Stimulated activated naive B cell treated with anti-CD40 and anti-IgM and Interleukin-4, amounts not matched to agents 10 μg/mL and 1 μg/mL and 100 μg/mL, for 72 hours (primary cell): Measurements from ENCODE around the gene TBX20.
A peak's percentile ranks its signal among the peaks of the same experiment; 100 is the strongest.

Experiments used
- ATAC-seq, 2 donors: fragments of 150-1000 bp; cut with Tn5 transposase; replicated peaks; 2 replicates each; pipeline ENCODE4 v1.10.0; 2021; ENCODE audit warnings: moderate library complexity in 1 of 2
- DNase-seq: peaks from one replicate; pipeline ENCODE4 v3.0.0; 2021
- H3K27ac Mint-ChIP-seq: one replicate; pipeline ENCODE4 v1.8.0; 2022; ENCODE audit warnings: mild to moderate bottlenecking, mixed read lengths
- H3K27me3 Mint-ChIP-seq, 2 donors: one replicate each; pipeline ENCODE4 v1.8.0; 2022; ENCODE audit warnings: mixed read lengths in 2 of 2
- H3K36me3 Mint-ChIP-seq, 2 donors: one replicate each; pipeline ENCODE4 v1.8.0; 2022; ENCODE audit warnings: mixed read lengths in 2 of 2, mild to moderate bottlenecking in 1 of 2
- H3K4me1 Mint-ChIP-seq, 2 donors: one replicate each; pipeline ENCODE4 v1.8.0; 2022; ENCODE audit warnings: mixed read lengths in 2 of 2, mild to moderate bottlenecking in 1 of 2
- H3K4me3 Mint-ChIP-seq, 2 donors: one replicate each; pipeline ENCODE4 v1.8.0; 2022; ENCODE audit warnings: mild to moderate bottlenecking in 2 of 2, mixed read lengths in 2 of 2, moderate library complexity in 1 of 2
- H3K9me3 Mint-ChIP-seq, 2 donors: one replicate each; pipeline ENCODE4 v1.8.0; 2022; ENCODE audit warnings: mixed read lengths in 2 of 2, mild to moderate bottlenecking in 1 of 2

TBX20 gene

GRCh38 chr7:35253710-35254495, at the start of gene TBX20:
Gene TBX20, minus strand, starts transcription at chr7:35254100. Its CDS starts 480 bp downstream, at chr7:35253620.
- Mint-ChIP-seq H3K4me3 (peak within 1 kb of the TSS; percentile 70 to 75), H3K27me3 (peaks cover 60 to 77% of the 10 kb centered on the region in 2 donors), H3K27ac (peak within 1 kb of the TSS; percentile 88), H3K4me1 (peaks cover 11 to 17% of the 10 kb centered on the region in 2 donors), H3K36me3 (peaks cover 3 to 8% of the 10 kb centered on the region in 2 donors), H3K9me3 (peaks cover 0 to 1% of the 10 kb centered on the region in 2 donors)
- ATAC-seq: peak; percentile 57 to 67
- DNase-seq: no peak

GRCh38 chr7:35289376-35289775, 35.5 kb upstream of the TBX20 start:
- no peak overlapping the region for H3K27ac Mint-ChIP-seq
- ATAC-seq: no peak
- peaks cover 0 to 4% of the 10 kb centered on the region in 2 donors for H3K36me3 Mint-ChIP-seq
- H3K4me1 Mint-ChIP-seq: no peaks in the 10 kb centered on the region
- DNase-seq: no peak
- H3K9me3 Mint-ChIP-seq: peaks cover 4% of the 10 kb centered on the region in 2 donors
- H3K4me3 Mint-ChIP-seq: no peak overlapping the region
- peaks cover 9 to 19% of the 10 kb centered on the region in 2 donors for H3K27me3 Mint-ChIP-seq

- H3K9me3 Mint-ChIP-seq: peaks cover 0 to 2% of the 10 kb centered on the region in 2 donors
- ATAC-seq: no peak
- no peaks in the 10 kb centered on the region for H3K4me1 Mint-ChIP-seq
- H3K36me3 Mint-ChIP-seq: peaks cover 0 to 2% of the 10 kb centered on the region in 2 donors
- no peak overlapping the region for H3K27ac Mint-ChIP-seq
- DNase-seq: no peak
- H3K4me3 Mint-ChIP-seq: no peak overlapping the region
- H3K27me3 Mint-ChIP-seq: peaks cover 17 to 26% of the 10 kb centered on the region in 2 donors
These were observed 33.1 kb upstream of the TBX20 start for GRCh38 chr7:35286986-35287385.

- Mint-ChIP-seq H3K9me3 (peaks cover 0 to 2% of the 10 kb centered on the region in 2 donors), H3K36me3 (peaks cover 0 to 2% of the 10 kb centered on the region in 2 donors), H3K27me3 (peaks cover 19 to 29% of the 10 kb centered on the region in 2 donors), H3K27ac (no peak overlapping the region), H3K4me1 (no peaks in the 10 kb centered on the region), H3K4me3 (no peak overlapping the region)
- ATAC-seq (no peak), DNase-seq (no peak)
These were observed 32.5 kb upstream of the TBX20 start for GRCh38 chr7:35286422-35286821.

GRCh38 chr7:35285799-35286198, 31.9 kb upstream of the TBX20 start:
- Mint-ChIP-seq H3K27me3 (peaks cover 23 to 29% of the 10 kb centered on the region in 2 donors), H3K36me3 (peaks cover 0 to 2% of the 10 kb centered on the region in 2 donors), H3K4me3 (no peak overlapping the region), H3K9me3 (peaks cover 0 to 2% of the 10 kb centered on the region in 2 donors), H3K4me1 (no peaks in the 10 kb centered on the region), H3K27ac (no peak overlapping the region)
- DNase-seq (no peak), ATAC-seq (no peak)

- Mint-ChIP-seq H3K4me1 (no peaks in the 10 kb centered on the region), H3K27me3 (peaks cover 36 to 43% of the 10 kb centered on the region in 2 donors)
These were observed 27.0 kb upstream of the TBX20 start for GRCh38 chr7:35280902-35281301.

GRCh38 chr7:35277359-35277758, 23.5 kb upstream of the TBX20 start:
- ATAC-seq (no peak), DNase-seq (no peak)
- H3K9me3 Mint-ChIP-seq: no peaks in the 10 kb centered on the region
- no peaks in the 10 kb centered on the region for H3K4me1 Mint-ChIP-seq
- peaks cover 36 to 49% of the 10 kb centered on the region in 2 donors for H3K27me3 Mint-ChIP-seq
- no peak overlapping the region for H3K27ac Mint-ChIP-seq
- H3K36me3 Mint-ChIP-seq: no peaks in the 10 kb centered on the region
- H3K4me3 Mint-ChIP-seq: no peak overlapping the region

More at GRCh38 chr7:35280902-35281301, 27.0 kb upstream of the TBX20 start:
- Mint-ChIP-seq H3K4me3 (no peak overlapping the region), H3K36me3 (no peaks in the 10 kb centered on the region), H3K9me3 (no peaks in the 10 kb centered on the region), H3K27ac (no peak overlapping the region)
- ATAC-seq (no peak), DNase-seq (no peak)

GRCh38 chr7:35272246-35272645, 18.3 kb upstream of the TBX20 start:
- H3K4me3 Mint-ChIP-seq: no peak overlapping the region
- no peak overlapping the region for H3K27ac Mint-ChIP-seq
- H3K4me1 Mint-ChIP-seq: no peaks in the 10 kb centered on the region
- H3K36me3 Mint-ChIP-seq: no peaks in the 10 kb centered on the region
- H3K27me3 Mint-ChIP-seq: peaks cover 30 to 41% of the 10 kb centered on the region in 2 donors
- DNase-seq (no peak), ATAC-seq (no peak)
- no peaks in the 10 kb centered on the region for H3K9me3 Mint-ChIP-seq

GRCh38 chr7:35268953-35269352, 15.1 kb upstream of the TBX20 start:
- no peaks in the 10 kb centered on the region for H3K4me1 Mint-ChIP-seq
- ATAC-seq: no peak
- no peaks in the 10 kb centered on the region for H3K9me3 Mint-ChIP-seq
- no peak overlapping the region for H3K27ac Mint-ChIP-seq
- H3K27me3 Mint-ChIP-seq: peaks cover 47 to 63% of the 10 kb centered on the region in 2 donors
- no peak for DNase-seq
- no peak overlapping the region for H3K4me3 Mint-ChIP-seq
- H3K36me3 Mint-ChIP-seq: no peaks in the 10 kb centered on the region

GRCh38 chr7:35267411-35267810, 13.5 kb upstream of the TBX20 start:
- H3K9me3 Mint-ChIP-seq: no peaks in the 10 kb centered on the region
- peaks cover 52 to 63% of the 10 kb centered on the region in 2 donors for H3K27me3 Mint-ChIP-seq

GRCh38 chr7:35263396-35263795, 9.5 kb upstream of the TBX20 start:
- H3K4me3 Mint-ChIP-seq: no peak overlapping the region

More at GRCh38 chr7:35267411-35267810, 13.5 kb upstream of the TBX20 start:
- Mint-ChIP-seq H3K36me3 (no peaks in the 10 kb centered on the region), H3K4me1 (no peaks in the 10 kb centered on the region), H3K27ac (no peak overlapping the region), H3K4me3 (no peak overlapping the region)
- ATAC-seq (no peak), DNase-seq (no peak)

GRCh38 chr7:35261476-35262285, 7.8 kb upstream of the TBX20 start:
- ATAC-seq (no peak), DNase-seq (no peak)
- peaks cover 10 to 20% of the 10 kb centered on the region in 2 donors for H3K4me1 Mint-ChIP-seq
- peaks cover 3 to 5% of the 10 kb centered on the region in 2 donors for H3K36me3 Mint-ChIP-seq
- H3K27me3 Mint-ChIP-seq: peaks cover 68 to 97% of the 10 kb centered on the region in 2 donors
- H3K27ac Mint-ChIP-seq: peak overlapping the region; percentile 85
- H3K9me3 Mint-ChIP-seq: peaks cover 0 to 2% of the 10 kb centered on the region in 2 donors
- no peak overlapping the region for H3K4me3 Mint-ChIP-seq

More at GRCh38 chr7:35263396-35263795, 9.5 kb upstream of the TBX20 start:
- Mint-ChIP-seq H3K4me1 (peaks cover 5 to 13% of the 10 kb centered on the region in 2 donors), H3K27me3 (peaks cover 60 to 82% of the 10 kb centered on the region in 2 donors), H3K9me3 (peaks cover 0 to 2% of the 10 kb centered on the region in 2 donors), H3K27ac (no peak overlapping the region), H3K36me3 (peaks cover 2 to 3% of the 10 kb centered on the region in 2 donors)
- no peak for DNase-seq
- ATAC-seq: no peak

- ATAC-seq: no peak
- peak overlapping the region; percentile 85 for H3K27ac Mint-ChIP-seq
These were observed 7.1 kb upstream of the TBX20 start for GRCh38 chr7:35261041-35261440.

GRCh38 chr7:35260246-35260645, 6.3 kb upstream of the TBX20 start:
- Mint-ChIP-seq H3K4me3 (no peak overlapping the region), H3K27me3 (peaks cover 70 to 91% of the 10 kb centered on the region in 2 donors), H3K27ac (no peak overlapping the region), H3K4me1 (peaks cover 10 to 20% of the 10 kb centered on the region in 2 donors), H3K9me3 (peaks cover 0 to 4% of the 10 kb centered on the region in 2 donors), H3K36me3 (peaks cover 3 to 5% of the 10 kb centered on the region in 2 donors)
- DNase-seq (no peak), ATAC-seq (no peak)

More at GRCh38 chr7:35261041-35261440, 7.1 kb upstream of the TBX20 start:
- H3K27me3 Mint-ChIP-seq: peaks cover 68 to 97% of the 10 kb centered on the region in 2 donors
- no peak for DNase-seq
- H3K9me3 Mint-ChIP-seq: peaks cover 0 to 2% of the 10 kb centered on the region in 2 donors
- peaks cover 10 to 20% of the 10 kb centered on the region in 2 donors for H3K4me1 Mint-ChIP-seq
- H3K36me3 Mint-ChIP-seq: peaks cover 3 to 5% of the 10 kb centered on the region in 2 donors
- no peak overlapping the region for H3K4me3 Mint-ChIP-seq
